ENCODE measurements around the gene MYMX. TPM values are rescaled to one million over a fixed set of nuclear protein-coding genes. Genes with fewer than 3 reads are reported as not detected.

MYMX gene
- total and polyA plus RNA-seq, 4 donors, result 0.14 TPM; not detected in 3

GRCh38 chr6:44255105-44255808 is 38.5 kb downstream of the MYMX start:
- Histone ChIP-seq H3K9ac (ENCODE audit: low read depth in 1 of 2, low read length in 2 of 2) (no peak overlapping the region), H3K4me1 (ENCODE audit: control insufficient read depth in 4 of 4, insufficient read depth in 4 of 4, low read length in 3 of 4) (peaks cover 2 to 30% (median 14%) of the 10 kb centered on the region in 4 donors), H3K27me3 (ENCODE audit: control insufficient read depth in 4 of 4, insufficient read depth in 4 of 4, low read length in 3 of 4) (no peaks in the 10 kb centered on the region), H3K4me3 (ENCODE audit: low read depth in 1 of 3, low read length in 3 of 3) (no peak overlapping the region), H3K27ac (ENCODE audit: low read depth in 1 of 2, low read length in 2 of 2) (peak overlapping the region in 1 of 2 donors; percentile 6), H3K9me3 (ENCODE audit: control insufficient read depth in 4 of 4, low read length in 3 of 4) (no peaks in the 10 kb centered on the region), H3K36me3 (ENCODE audit: control insufficient read depth in 4 of 4, insufficient read depth in 3 of 4, low read depth in 1 of 4, low read length in 3 of 4) (peaks cover 7 to 57% (median 46%) of the 10 kb centered on the region in 4 donors)
- no peak for DNase-seq (ENCODE audit: low spot score)
- TF ChIP-seq SP1 (IDR thresholded peaks at IDR 0.05) (no peak), MAX (IDR thresholded peaks at IDR 0.05) (no peak), JUND (IDR thresholded peaks at IDR 0.05) (no peak), CTCF (IDR thresholded peaks at IDR 0.05; ENCODE audit: low read depth, low read length, missing input control) (no peak)
- WGBS, result 62% methylated on average over 16 of the region's 16 CpGs

- 28% methylated on average over 15 of the region's 15 CpGs for WGBS
- TF ChIP-seq RAD21 (IDR thresholded peaks at IDR 0.05) (no peak), REST (IDR thresholded peaks at IDR 0.05) (no peak), HNF4A (conservative IDR thresholded peaks at IDR 0.05) (no peak), FOXA2 (IDR thresholded peaks at IDR 0.05) (no peak), YY1 (IDR thresholded peaks at IDR 0.05) (no peak), FOXA1 (IDR thresholded peaks at IDR 0.05) (no peak), NR2F2 (IDR thresholded peaks at IDR 0.05) (no peak), JUND (IDR thresholded peaks at IDR 0.05) (no peak), GABPA (IDR thresholded peaks at IDR 0.05 in 1 of 2, conservative IDR thresholded peaks at IDR 0.05 in 1 of 2) (no peak), CTCF (IDR thresholded peaks at IDR 0.05; ENCODE audit: low read depth, low read length, missing input control) (no peak), RXRA (IDR thresholded peaks at IDR 0.05) (no peak), HNF4G (IDR thresholded peaks at IDR 0.05) (no peak), EGR1 (IDR thresholded peaks at IDR 0.05; ENCODE audit: low read depth in 2 of 2) (no peak), TAF1 (conservative IDR thresholded peaks at IDR 0.05) (no peak)
- H3K27me3 ChIP-seq (ENCODE audit: control insufficient read depth in 4 of 4, insufficient read depth in 4 of 4, low read length in 3 of 4), result no peaks in the 10 kb centered on the region
- peak overlapping the region; percentile 26 to 42 for H3K9ac ChIP-seq (ENCODE audit: low read depth in 1 of 2, low read length in 2 of 2)
- H3K4me1 ChIP-seq (ENCODE audit: control insufficient read depth in 4 of 4, insufficient read depth in 4 of 4, low read length in 3 of 4), result peaks cover 2 to 27% (median 14%) of the 10 kb centered on the region in 4 donors
- no peaks in the 10 kb centered on the region for H3K9me3 ChIP-seq (ENCODE audit: control insufficient read depth in 4 of 4, low read length in 3 of 4)
- no peak for DNase-seq (ENCODE audit: low spot score)
- H3K36me3 ChIP-seq (ENCODE audit: control insufficient read depth in 4 of 4, insufficient read depth in 3 of 4, low read depth in 1 of 4, low read length in 3 of 4), result peaks cover 7 to 48% (median 41%) of the 10 kb centered on the region in 4 donors
- peak overlapping the region; percentile 59 to 91 for H3K27ac ChIP-seq (ENCODE audit: low read depth in 1 of 2, low read length in 2 of 2)
- peak overlapping the region; percentile 62 to 85 (median 67) for H3K4me3 ChIP-seq (ENCODE audit: low read depth in 1 of 3, low read length in 3 of 3)
Observed at GRCh38 chr6:44255871-44256774, 39.4 kb downstream of the MYMX start.

Data from liver (tissue), 9 donors.